HFFc6 (cell line): ENCODE results near the gene ARFRP1. TPM values are rescaled to one million over a fixed set of nuclear protein-coding genes. Genes with fewer than 3 reads are reported as not detected.

Experiments used
- DNase-seq: peaks from one replicate; pipeline ENCODE4 v3.0.0-alpha.2; 2018
- H3K27ac Mint-ChIP-seq: 2 replicates; pipeline ENCODE4 v1.8.0; 2020; ENCODE audit warnings: mild to moderate bottlenecking, mixed read lengths
- H3K27me3 Mint-ChIP-seq: 2 replicates; pipeline ENCODE4 v1.8.0; 2021; ENCODE audit warnings: mild to moderate bottlenecking, moderate library complexity, mixed read lengths; ENCODE audit not compliant: insufficient read depth
- H3K36me3 Mint-ChIP-seq: 2 replicates; pipeline ENCODE4 v1.8.0; 2021; ENCODE audit warnings: low read depth, mixed read lengths
- H3K4me1 Mint-ChIP-seq: 2 replicates; pipeline ENCODE4 v1.8.0; 2020; ENCODE audit warnings: low read depth, mixed read lengths
- H3K4me3 Mint-ChIP-seq: 2 replicates; pipeline ENCODE4 v1.8.0; 2020; ENCODE audit warnings: mild to moderate bottlenecking, moderate library complexity, mixed read lengths
- H3K9me3 Mint-ChIP-seq: 2 replicates; pipeline ENCODE4 v1.8.0; 2020; ENCODE audit warnings: mild to moderate bottlenecking, mixed read lengths
- total RNA-seq, 6 experiments: library from RNA; stranded (reverse); fragmentation: NEBNext Ultra II Directional; extraction: Animal tissue kit (Norgen Biotek cat#: 25700); gene quantifications; 2 replicates in 1 of 6; 3 replicates in 5 of 6; pipeline ENCODE4 v1.2.3, GENCODE V29; 2021
- TF ChIP-seq, protein P1 (sequence below): fragments of 200-600 bp; sonication (generic); IDR thresholded peaks from 2 replicates; pipeline ENCODE4 v1.5.0; 2021; ENCODE audit warnings: antibody characterized with exemption, mild to moderate bottlenecking

ARFRP1 gene
- total RNA-seq, 6 experiments from 2014 or later, result 35.1 to 44.2 (median 37.4) TPM

DNA sequence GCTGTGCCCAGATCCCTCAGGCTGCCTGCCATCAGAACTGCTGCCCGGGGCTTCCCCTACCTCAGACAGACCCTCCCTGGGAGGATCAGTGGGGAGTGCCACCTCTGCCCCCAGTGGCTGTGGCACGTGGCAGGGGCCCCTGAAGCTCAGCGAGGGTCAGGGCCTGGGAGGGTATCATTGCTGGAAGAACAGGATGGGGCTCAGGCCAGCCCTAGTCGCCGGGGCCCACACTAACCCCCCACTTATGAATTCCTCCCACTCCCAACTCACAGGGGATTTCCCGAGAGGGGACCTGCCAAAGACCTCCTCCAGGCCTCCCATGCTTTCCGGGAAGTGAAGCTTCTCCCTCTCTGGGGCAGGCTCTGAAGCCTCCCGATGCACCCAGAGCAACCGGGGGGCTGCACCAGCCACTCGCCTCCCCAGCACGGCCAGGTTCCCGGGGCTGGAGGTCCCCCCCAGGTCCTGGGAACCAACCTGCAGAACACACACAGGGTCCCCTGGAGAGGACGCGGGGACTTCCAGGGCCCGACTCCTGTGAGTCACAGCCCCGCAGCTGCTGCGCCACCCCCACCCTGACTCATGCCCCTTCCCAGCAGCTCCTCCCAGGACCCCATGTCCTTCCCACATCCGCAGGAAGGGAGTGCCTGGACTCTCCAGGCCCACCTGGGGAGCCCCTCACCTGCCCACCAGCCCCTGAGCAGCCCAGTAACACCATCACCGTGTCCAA lies 8.9 kb downstream of the ARFRP1 start:
- peaks cover 10% of the 10 kb centered on the region; the same call in 1 of the 2 replicates for H3K4me1 Mint-ChIP-seq
- H3K4me3 Mint-ChIP-seq, result peak overlapping the region; percentile 50
- TF ChIP-seq, protein P1, sequence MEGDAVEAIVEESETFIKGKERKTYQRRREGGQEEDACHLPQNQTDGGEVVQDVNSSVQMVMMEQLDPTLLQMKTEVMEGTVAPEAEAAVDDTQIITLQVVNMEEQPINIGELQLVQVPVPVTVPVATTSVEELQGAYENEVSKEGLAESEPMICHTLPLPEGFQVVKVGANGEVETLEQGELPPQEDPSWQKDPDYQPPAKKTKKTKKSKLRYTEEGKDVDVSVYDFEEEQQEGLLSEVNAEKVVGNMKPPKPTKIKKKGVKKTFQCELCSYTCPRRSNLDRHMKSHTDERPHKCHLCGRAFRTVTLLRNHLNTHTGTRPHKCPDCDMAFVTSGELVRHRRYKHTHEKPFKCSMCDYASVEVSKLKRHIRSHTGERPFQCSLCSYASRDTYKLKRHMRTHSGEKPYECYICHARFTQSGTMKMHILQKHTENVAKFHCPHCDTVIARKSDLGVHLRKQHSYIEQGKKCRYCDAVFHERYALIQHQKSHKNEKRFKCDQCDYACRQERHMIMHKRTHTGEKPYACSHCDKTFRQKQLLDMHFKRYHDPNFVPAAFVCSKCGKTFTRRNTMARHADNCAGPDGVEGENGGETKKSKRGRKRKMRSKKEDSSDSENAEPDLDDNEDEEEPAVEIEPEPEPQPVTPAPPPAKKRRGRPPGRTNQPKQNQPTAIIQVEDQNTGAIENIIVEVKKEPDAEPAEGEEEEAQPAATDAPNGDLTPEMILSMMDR, result no peak
- H3K9me3 Mint-ChIP-seq, result no peaks in the 10 kb centered on the region
- H3K27me3 Mint-ChIP-seq, result peaks cover 32% of the 10 kb centered on the region
- peak overlapping the region; percentile 95 for H3K27ac Mint-ChIP-seq
- no peaks in the 10 kb centered on the region; the same call in 1 of the 2 replicates for H3K36me3 Mint-ChIP-seq
- peak; percentile 72 for DNase-seq

- TF ChIP-seq, protein P1, result no peak
- no peak overlapping the region; the same call in 1 of the 2 replicates for H3K4me3 Mint-ChIP-seq
- H3K4me1 Mint-ChIP-seq, result peaks cover 10% of the 10 kb centered on the region; the same call in 1 of the 2 replicates
- no peak for DNase-seq
- no peaks in the 10 kb centered on the region; the same call in 1 of the 2 replicates for H3K36me3 Mint-ChIP-seq
- no peaks in the 10 kb centered on the region for H3K9me3 Mint-ChIP-seq
- no peak overlapping the region for H3K27ac Mint-ChIP-seq
- peaks cover 37% of the 10 kb centered on the region for H3K27me3 Mint-ChIP-seq
Measured at GRCh38 chr20:63697868-63698545, 9.8 kb downstream of the ARFRP1 start.

DNA sequence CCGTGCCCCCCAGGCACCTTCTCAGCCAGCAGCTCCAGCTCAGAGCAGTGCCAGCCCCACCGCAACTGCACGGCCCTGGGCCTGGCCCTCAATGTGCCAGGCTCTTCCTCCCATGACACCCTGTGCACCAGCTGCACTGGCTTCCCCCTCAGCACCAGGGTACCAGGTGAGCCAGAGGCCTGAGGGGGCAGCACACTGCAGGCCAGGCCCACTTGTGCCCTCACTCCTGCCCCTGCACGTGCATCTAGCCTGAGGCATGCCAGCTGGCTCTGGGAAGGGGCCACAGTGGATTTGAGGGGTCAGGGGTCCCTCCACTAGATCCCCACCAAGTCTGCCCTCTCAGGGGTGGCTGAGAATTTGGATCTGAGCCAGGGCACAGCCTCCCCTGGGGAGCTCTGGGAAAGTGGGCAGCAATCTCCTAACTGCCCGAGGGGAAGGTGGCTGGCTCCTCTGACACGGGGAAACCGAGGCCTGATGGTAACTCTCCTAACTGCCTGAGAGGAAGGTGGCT lies 10.4 kb downstream of the ARFRP1 start:
- no peak for DNase-seq
- Mint-ChIP-seq H3K27ac (0 out of 2 replicates have a peak overlapping the region, but pooled peaks have one; percentile 38), H3K4me1 (peaks cover 10% of the 10 kb centered on the region; the same call in 1 of the 2 replicates), H3K9me3 (no peaks in the 10 kb centered on the region), H3K27me3 (peaks cover 42% of the 10 kb centered on the region), H3K4me3 (no peak overlapping the region), H3K36me3 (no peaks in the 10 kb centered on the region; the same call in 1 of the 2 replicates)
- TF ChIP-seq, protein P1, result no peak

- H3K27me3 Mint-ChIP-seq, result peaks cover 44% of the 10 kb centered on the region
- H3K36me3 Mint-ChIP-seq, result no peaks in the 10 kb centered on the region; the same call in 1 of the 2 replicates
- peak within 1 kb of the TSS; percentile 38; the same call in 1 of the 2 replicates for H3K27ac Mint-ChIP-seq
- TF ChIP-seq, protein P1, result no peak; the same call in 1 of the 2 replicates
- no peaks in the 10 kb centered on the region for H3K9me3 Mint-ChIP-seq
- DNase-seq, result no peak
- H3K4me1 Mint-ChIP-seq, result peaks cover 10% of the 10 kb centered on the region; the same call in 1 of the 2 replicates
- H3K4me3 Mint-ChIP-seq, result no peak within 1 kb of the TSS
Measured at GRCh38 chr20:63696628-63697356, 11.0 kb downstream of the ARFRP1 start, which contains the start of gene TNFRSF6B. Gene TNFRSF6B, plus strand, starts transcription at chr20:63696652. Its CDS starts 116 bp downstream, at chr20:63696768.

- TF ChIP-seq, protein P1, result no peak
- Mint-ChIP-seq H3K27ac (peak overlapping the region; percentile 33; the same call in 1 of the 2 replicates), H3K4me3 (no peak overlapping the region), H3K9me3 (no peaks in the 10 kb centered on the region), H3K27me3 (peaks cover 48% of the 10 kb centered on the region), H3K4me1 (peaks cover 10% of the 10 kb centered on the region; the same call in 1 of the 2 replicates), H3K36me3 (no peaks in the 10 kb centered on the region; the same call in 1 of the 2 replicates)
- no peak for DNase-seq
Measured at GRCh38 chr20:63696306-63696627, 11.5 kb downstream of the ARFRP1 start.
